KMS-11 (cell line): ENCODE results near the gene VSTM2B.

Experiments used
- H2AFZ ChIP-seq: fragments of 200-600 bp; sonication (generic); 2 replicates; pipeline ENCODE4 v1.6.1; 2016; ENCODE audit warnings: antibody characterized with exemption, mixed run types, low read depth
- H3K27ac ChIP-seq: fragments of 200-600 bp; sonication (generic); 2 replicates; pipeline ENCODE4 v1.6.1; 2016; ENCODE audit warnings: mild to moderate bottlenecking, mixed run types
- H3K27me3 ChIP-seq: fragments of 200-600 bp; sonication (generic); 2 replicates; pipeline ENCODE4 v1.6.1; 2017; ENCODE audit warnings: mild to moderate bottlenecking, low read depth, mixed run types, moderate library complexity; ENCODE audit not compliant: insufficient read depth
- H3K36me3 ChIP-seq: fragments of 200-600 bp; sonication (generic); 2 replicates; pipeline ENCODE4 v1.6.1; 2017; ENCODE audit warnings: mild to moderate bottlenecking, mixed run types; ENCODE audit not compliant: insufficient read depth
- H3K4me1 ChIP-seq: fragments of 200-600 bp; sonication (generic); 2 replicates; pipeline ENCODE4 v1.6.1; 2016; ENCODE audit warnings: mild to moderate bottlenecking, low read depth, mixed run types; ENCODE audit not compliant: poor library complexity, severe bottlenecking
- H3K4me2 ChIP-seq: fragments of 200-600 bp; sonication (generic); 2 replicates; pipeline ENCODE4 v1.7.0; 2016; ENCODE audit warnings: mild to moderate bottlenecking, mixed run types
- H3K4me3 ChIP-seq: fragments of 200-600 bp; sonication (generic); IDR thresholded peaks from 2 replicates; pipeline ENCODE4 v1.6.1; 2017; ENCODE audit warnings: low read depth, low read length, mixed read lengths; ENCODE audit not compliant: insufficient read depth
- H3K79me2 ChIP-seq: fragments of 200-600 bp; sonication (generic); 2 replicates; pipeline ENCODE4 v1.6.1; 2016; ENCODE audit warnings: low read depth, mixed run types; ENCODE audit not compliant: insufficient read depth
- H3K9ac ChIP-seq: fragments of 200-600 bp; sonication (generic); 2 replicates; pipeline ENCODE4 v1.6.1; 2016; ENCODE audit warnings: mild to moderate bottlenecking, mixed run types
- H4K20me1 ChIP-seq: fragments of 200-600 bp; sonication (generic); 2 replicates; pipeline ENCODE4 v1.6.1; 2016; ENCODE audit warnings: mild to moderate bottlenecking, mixed run types; ENCODE audit not compliant: insufficient read depth
- TF ChIP-seq, protein P1 (sequence below): fragments of 200-600 bp; sonication (generic); conservative IDR thresholded peaks from 2 replicates; pipeline ENCODE4 v1.6.1; 2017; ENCODE audit warnings: low read depth, mild to moderate bottlenecking, antibody characterized with exemption, low read length, moderate library complexity, mixed read lengths

VSTM2B gene

DNA sequence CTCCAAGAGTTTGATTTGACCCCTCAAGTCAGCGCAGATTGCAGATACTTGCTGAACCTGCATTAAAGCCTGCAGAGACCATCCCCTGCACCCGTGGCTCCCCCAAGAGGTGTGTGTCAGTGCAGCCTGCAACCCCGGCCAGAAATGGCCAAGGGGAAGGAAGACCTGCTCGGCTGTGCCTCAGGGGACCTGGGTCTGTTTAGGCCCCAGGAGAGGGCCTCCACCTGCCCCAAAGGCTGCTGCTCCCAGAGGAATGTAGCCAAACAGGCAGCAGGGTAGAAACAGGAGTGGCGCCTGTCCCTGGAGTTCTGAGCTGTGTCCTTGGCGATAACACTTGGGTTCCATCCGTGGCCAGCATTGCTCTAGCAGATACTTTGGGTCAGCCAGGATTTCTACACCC, 88.3 kb downstream of the VSTM2B start:
- H3K9ac ChIP-seq = no peak overlapping the region
- peaks cover 4% of the 10 kb centered on the region; the same call in 1 of the 2 replicates for H3K36me3 ChIP-seq
- TF ChIP-seq, protein P1, sequence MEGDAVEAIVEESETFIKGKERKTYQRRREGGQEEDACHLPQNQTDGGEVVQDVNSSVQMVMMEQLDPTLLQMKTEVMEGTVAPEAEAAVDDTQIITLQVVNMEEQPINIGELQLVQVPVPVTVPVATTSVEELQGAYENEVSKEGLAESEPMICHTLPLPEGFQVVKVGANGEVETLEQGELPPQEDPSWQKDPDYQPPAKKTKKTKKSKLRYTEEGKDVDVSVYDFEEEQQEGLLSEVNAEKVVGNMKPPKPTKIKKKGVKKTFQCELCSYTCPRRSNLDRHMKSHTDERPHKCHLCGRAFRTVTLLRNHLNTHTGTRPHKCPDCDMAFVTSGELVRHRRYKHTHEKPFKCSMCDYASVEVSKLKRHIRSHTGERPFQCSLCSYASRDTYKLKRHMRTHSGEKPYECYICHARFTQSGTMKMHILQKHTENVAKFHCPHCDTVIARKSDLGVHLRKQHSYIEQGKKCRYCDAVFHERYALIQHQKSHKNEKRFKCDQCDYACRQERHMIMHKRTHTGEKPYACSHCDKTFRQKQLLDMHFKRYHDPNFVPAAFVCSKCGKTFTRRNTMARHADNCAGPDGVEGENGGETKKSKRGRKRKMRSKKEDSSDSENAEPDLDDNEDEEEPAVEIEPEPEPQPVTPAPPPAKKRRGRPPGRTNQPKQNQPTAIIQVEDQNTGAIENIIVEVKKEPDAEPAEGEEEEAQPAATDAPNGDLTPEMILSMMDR = no peak

More for the DNA sequence above, 88.3 kb downstream of the VSTM2B start:
- H3K27ac ChIP-seq = no peak overlapping the region
- no peaks in the 10 kb centered on the region for H3K79me2 ChIP-seq
- H3K4me1 ChIP-seq = no peaks in the 10 kb centered on the region
- no peak overlapping the region for H3K4me3 ChIP-seq
- H2AFZ ChIP-seq = no peak overlapping the region
- H3K4me2 ChIP-seq = no peak overlapping the region
- H4K20me1 ChIP-seq = no peaks in the 10 kb centered on the region
- no peaks in the 10 kb centered on the region for H3K27me3 ChIP-seq
